ENCODE results near the gene SDC3.

The SDC3 gene

DNA sequence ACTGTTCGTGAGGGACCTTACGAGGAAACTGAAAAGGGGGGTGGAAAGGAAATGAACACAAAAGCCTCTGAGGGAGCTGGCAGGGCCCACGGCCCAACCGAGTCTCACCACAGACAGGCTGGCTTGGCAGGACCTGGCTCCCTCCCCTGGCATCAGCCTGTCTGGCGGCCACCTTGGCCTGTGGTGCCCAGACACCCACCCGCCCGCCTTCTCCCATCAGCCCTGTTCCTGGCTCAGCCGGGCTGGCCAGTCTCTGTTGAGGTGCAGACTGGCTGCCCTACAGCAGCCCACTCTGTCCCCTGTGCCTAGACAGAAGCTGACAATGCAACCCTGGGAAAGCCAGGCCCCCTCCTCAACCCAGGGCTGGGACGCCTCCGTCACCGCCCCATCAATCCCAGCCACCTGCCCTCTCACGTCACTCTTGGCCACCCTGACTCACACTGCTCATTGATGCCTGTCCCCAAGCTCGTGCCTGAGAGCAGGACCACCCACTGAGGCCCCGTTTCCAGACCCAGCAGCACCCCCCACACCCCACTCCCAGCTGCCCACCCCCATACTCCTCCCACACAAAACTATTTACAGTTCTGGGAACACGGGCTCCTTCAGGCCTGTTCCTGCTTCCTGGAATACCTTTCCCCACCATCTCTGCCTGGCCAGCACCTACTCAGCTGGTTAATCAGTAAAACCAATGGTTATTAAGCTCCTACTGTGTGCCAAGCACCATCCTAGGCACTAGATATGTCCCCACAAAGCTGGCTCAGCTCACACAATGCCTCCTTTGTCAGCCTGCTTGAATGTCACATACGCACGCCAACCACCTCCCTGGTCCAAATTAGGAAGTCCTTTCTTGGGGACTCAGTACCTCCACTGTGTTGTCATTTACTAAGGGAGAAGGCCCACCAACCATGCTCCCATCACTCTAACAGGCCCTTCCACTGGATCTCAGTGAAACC, 22.7 kb downstream of the SDC3 start:
- no peak overlapping the region for H3K27ac ChIP-seq
- TF ChIP-seq, protein P1, sequence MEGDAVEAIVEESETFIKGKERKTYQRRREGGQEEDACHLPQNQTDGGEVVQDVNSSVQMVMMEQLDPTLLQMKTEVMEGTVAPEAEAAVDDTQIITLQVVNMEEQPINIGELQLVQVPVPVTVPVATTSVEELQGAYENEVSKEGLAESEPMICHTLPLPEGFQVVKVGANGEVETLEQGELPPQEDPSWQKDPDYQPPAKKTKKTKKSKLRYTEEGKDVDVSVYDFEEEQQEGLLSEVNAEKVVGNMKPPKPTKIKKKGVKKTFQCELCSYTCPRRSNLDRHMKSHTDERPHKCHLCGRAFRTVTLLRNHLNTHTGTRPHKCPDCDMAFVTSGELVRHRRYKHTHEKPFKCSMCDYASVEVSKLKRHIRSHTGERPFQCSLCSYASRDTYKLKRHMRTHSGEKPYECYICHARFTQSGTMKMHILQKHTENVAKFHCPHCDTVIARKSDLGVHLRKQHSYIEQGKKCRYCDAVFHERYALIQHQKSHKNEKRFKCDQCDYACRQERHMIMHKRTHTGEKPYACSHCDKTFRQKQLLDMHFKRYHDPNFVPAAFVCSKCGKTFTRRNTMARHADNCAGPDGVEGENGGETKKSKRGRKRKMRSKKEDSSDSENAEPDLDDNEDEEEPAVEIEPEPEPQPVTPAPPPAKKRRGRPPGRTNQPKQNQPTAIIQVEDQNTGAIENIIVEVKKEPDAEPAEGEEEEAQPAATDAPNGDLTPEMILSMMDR (conservative IDR thresholded peaks at IDR 0.05), result no peak
- no peak for TF ChIP-seq ZFX (IDR thresholded peaks at IDR 0.05)

DNA sequence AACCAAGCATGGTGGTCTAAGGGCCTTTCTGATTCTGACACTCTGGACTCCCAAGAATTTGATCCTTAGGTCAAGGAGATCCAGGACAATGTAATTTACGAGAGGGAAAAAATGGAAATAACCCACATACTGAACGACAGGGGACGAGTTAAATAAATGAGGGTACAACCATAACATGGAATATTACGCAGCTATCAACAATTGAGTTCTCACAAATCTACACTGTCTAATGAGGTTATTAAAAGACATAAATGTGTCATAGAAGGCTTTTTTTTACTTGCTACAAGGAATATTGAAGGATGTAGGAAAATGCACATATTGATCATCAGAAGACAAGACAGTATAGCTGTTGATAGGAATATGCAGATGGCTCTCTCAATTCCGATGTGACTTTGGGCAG, 23.8 kb downstream of the SDC3 start:
- TF ChIP-seq, protein P1 (conservative IDR thresholded peaks at IDR 0.05), result no peak
- TF ChIP-seq ZFX (IDR thresholded peaks at IDR 0.05), result no peak
- no peak overlapping the region for H3K27ac ChIP-seq

DNA sequence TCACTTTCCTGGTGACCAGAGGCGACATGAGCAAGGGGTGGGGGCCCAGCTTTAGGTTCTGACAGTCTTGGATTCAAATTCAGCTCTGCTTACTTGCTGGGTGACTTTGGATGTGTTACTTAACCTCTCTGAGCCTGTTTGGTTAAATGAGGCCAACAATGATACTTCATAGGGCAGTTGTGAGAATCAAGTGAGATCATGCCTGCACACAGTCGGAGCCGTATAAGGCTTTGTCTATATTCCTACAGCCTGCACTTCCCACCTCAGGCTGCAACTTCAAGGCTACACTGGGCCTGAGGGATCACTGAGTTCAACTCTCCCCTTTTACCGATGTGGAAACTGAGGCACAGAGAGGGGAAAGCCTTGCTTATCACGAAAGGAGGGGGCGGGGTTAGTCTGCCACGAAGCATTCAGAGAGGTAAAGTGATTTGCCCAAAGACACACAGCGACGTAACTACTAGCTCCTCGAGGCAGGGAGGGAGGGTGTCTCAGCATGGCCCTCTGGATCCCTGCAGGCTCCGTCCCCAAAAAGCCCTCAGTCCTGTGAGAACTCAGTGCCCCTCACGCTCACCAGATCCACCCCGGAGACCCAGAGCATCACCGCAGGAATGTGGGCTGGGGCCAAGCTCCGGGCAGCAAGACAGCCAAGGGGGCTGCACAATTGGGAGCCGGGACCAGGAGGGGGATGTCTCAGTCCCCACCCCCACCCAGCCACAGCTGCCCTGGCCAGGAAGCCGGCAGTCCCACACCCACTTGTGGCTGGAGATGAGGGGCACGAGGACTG, 25.0 kb downstream of the SDC3 start:
- no peak overlapping the region for H3K27ac ChIP-seq
- TF ChIP-seq ZFX (IDR thresholded peaks at IDR 0.05), result no peak
- TF ChIP-seq, protein P1 (conservative IDR thresholded peaks at IDR 0.05), result no peak

DNA sequence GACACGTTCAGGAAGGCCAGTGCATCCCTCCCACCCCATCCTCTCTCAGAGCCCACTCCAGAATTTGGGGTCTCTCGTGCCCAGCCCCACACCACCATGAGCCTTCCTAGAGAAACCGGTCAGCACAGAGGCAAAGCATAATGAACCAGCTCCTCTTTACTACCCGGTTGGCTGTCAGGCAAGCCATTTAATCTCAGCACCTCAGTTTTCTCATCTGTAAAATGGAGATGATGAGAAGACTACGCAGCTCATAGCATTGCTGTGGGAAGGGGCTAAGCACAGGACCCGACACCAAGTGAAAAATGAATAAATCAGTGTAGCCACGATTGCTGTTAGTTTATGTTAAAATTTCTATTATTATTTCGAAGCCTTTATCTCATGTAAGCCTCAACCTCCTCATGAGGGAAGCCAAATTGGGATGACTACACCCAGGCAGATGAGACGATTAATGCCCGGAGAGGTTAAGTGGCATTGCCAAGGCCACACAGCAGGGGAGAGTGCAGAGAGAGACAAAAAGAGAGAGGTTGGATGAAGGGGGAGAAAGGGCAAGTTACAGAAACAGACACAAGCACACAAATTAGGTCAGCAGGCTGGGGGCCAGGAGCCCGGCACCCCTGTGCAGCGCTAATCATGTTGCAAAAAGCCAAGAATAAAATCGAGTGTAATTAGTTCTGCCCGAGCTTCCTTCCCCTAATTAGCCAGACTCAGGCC, 25.7 kb downstream of the SDC3 start:
- no peak overlapping the region for H3K27ac ChIP-seq
- TF ChIP-seq, protein P1 (conservative IDR thresholded peaks at IDR 0.05), result no peak
- TF ChIP-seq ZFX (IDR thresholded peaks at IDR 0.05), result no peak

DNA sequence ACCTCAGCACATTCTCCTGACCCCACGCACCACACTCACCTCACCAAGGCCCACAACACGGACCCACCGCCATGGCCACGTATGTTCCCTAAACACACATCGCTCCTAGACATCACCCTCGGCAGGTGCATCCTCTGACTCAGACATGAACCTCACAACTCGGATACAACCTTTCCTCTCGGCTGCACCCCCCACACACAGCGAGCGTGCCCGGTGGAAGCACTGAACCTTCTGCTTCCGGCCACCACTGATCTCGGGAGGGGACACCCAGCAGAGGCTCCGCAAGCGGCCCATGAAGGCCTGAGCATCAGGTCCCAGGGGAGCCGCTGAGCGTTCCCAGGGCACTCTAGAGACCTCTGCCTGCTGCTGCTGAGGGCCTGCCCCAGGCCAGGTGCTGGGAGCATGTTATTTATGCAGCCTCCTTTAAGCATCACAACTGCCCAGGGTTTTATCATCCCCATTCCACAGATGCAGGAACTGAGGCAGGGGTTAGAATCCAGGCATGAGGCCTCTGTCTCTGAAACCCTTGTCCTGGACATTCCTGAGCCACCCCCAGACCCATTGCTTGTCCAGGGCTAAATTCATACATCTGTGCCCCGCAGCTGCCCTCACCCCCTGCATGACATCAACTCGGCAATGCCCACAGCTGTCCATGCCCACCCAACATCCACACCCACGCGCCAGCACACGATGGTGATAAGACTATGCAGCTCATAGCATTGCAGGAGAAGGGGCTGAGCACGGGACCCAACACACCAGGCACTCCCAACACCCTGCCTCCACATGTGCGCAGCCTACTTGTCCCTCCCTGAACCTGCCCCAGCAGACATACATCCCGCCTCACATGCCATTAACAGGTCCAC, 27.0 kb downstream of the SDC3 start:
- H3K27ac ChIP-seq, result no peak overlapping the region
- TF ChIP-seq ZFX (IDR thresholded peaks at IDR 0.05), result no peak
- TF ChIP-seq, protein P1 (conservative IDR thresholded peaks at IDR 0.05), result no peak

DNA sequence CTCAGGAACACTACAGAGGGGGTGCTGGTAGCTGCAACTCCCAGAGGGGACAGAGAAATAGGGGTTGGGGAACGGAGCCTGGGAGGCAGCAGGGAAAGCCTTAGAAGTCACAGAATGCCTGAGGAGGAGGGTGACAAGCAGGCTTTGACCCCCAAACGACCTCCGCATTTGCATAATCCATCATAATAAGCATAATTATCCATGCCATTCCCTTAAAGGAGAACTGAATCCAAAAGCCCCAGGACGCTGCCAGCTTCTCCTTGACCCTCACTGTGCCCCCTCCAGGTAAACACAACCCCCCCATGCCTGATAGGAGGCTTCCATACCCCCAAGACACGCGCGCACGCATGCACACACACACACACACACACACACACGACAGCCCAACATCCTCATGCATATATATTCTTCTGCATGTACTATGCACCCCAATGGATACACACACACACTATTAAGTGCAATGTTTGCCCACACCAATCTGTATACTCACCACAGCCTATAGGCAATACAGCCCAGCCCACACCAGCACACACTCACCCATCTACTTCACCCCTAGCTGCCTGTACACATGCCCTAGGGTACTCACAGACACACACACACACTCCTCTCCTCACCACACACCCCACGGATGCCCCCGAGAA, 27.8 kb downstream of the SDC3 start:
- TF ChIP-seq ZFX (IDR thresholded peaks at IDR 0.05), result no peak
- TF ChIP-seq, protein P1 (conservative IDR thresholded peaks at IDR 0.05), result no peak
- H3K27ac ChIP-seq, result no peak overlapping the region
